ENCODE data around the gene AFAP1L1.
"Not testable (repeated sequence)": the region's sequence is repeated elsewhere in the genome, so short reads cannot be mapped to it uniquely, and the experiment has no call there.

Gene AFAP1L1

GRCh38 chr5:149262315-149262714 is 9.3 kb upstream of the AFAP1L1 start:
- DNase-seq: no peak

DNA sequence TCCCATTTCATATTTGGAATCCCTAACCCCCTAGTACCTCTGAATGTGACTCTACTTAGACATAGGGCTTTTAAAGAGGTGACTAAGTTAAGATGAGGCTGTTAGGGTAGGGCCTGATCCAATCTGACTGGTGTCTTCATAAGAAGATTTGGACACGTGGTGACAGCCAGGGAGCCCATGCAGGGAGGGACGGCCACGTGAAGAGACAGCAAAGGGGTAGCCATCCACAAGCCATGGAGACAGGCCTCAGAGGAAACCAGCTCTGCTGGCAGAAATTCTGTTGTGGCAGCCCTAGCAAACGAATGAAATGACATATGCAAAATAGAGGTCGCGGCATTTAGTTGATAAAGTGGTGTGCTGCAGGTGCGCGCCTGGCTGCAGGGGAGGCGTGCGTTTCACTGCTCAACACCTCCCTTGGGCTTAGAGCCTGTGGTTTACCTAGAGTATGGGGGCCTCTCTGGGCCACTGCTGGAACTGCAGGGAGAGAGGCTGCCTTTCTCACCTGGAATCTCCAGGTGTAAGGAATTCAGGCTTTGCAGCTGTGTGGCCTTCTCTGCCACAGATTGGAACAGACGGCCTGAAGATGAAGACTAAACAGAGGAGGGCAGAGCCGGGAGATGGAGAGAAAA is 7.1 kb upstream of the AFAP1L1 start:
- DNase-seq: peak in 1 of 2 donors; percentile 1

DNA sequence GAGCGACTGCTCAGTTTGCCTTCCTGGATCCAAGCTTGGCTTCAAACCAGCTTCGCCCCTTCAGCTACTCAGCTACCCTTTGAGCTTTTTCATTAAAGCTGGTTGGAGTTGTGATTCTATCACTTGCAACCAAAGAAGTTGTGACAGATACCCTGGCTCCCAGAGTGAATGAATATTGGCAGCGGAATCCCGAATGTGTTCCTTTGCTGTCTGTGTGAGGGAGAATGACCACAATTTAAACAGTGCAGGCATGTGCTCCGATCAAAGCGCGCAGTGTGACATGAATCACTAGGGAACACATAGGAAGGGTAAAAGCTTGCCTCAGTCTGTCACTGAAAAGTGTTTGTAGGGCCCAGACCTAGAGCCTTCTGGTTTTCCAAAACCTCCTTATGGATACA is 6.6 kb upstream of the AFAP1L1 start:
- DNase-seq: no peak

GRCh38 chr5:149265597-149265996 is 6.1 kb upstream of the AFAP1L1 start:
- DNase-seq: peak in 1 of 2 donors; percentile 42

DNA sequence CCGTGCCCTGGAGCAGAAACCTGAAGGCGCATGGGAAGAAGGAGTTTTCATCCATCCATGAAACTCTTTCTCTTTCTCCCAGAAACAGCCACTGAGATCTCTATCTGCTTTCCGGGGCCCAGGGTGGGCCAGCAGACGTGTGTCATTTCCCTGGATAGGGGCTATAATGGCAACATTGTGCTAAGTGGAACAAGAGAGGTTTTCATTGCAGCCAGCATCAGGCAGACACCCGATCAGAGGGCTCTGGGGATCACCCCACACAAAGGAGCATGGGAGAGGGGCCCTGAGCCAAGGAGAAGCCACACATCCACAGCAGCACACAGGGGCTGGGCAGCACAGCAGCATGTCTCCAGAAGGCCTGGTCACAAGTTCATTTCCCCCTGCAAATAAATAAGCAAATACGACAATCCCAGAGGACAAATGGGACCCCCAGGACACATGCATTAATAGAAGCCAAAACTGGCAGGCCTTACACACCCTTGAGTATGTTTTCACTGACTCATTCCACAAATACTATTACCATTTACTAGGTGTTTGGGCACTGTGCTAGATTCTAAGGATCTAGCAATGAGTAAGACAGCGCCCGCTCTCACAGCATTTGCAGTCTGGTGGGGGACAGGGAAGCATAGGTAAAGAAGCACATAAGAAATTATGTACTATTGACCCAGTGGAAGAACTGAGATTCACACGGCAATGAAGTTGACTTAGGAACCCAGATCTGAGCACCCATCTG is 4.3 kb upstream of the AFAP1L1 start:
- DNase-seq: peak; percentile 78 to 83

DNA sequence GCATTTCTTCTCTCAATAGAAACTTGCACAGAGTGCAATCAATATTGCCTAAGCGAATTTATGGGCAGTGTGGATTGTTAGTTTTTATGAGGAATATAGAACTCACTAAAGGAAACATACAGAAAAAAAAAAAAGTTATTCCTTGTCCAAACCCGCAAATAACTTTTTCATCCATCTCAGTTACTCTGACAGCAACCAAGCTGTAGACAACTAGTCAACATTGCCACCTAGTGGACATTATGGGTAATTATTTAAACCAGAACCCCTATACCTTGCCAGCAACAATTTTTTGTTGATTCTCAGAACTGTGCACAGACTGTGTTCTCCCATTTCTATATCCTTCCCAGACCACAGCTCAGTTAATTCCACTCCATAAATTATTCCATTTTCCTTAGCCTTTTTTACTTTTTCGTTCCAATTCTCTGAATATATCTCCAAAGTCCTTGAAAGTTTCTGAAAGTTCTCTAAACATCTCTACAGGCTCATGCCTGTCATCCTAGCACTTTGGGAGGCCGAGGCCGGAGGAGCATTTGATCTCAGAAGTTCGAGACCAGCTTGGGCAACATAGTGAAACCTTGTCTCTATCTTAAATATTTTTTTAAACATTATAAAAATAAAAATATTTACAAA is 2.6 kb upstream of the AFAP1L1 start:
- DNase-seq: peak in 1 of 2 donors; percentile 68

DNA sequence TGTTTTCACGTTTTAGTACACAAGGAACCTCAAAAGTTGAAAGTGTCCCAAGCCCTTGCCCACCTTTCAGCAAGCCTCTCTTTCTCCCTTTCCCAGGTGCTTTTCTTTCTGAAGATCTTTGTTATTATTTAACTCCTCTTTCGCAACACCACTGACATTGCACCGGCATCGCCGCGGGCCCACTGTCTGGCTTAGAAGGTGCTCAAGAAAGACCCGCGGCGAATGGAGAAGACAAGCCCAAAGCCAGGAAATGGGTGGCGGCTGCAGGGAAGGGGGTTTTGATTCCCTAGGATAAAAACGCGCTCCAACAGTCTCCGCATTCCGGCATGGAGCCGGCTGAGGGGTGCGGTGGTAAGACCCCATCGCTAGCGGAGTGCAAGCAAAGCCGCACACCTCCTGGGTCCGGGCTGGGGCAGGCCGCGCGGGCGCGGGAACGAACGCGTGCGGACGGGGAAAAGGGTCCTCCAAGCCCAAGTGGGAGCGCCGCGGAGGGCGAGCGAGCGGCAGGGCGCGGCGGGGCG is 404 bp upstream of the AFAP1L1 start:
- no peak for DNase-seq

DNA sequence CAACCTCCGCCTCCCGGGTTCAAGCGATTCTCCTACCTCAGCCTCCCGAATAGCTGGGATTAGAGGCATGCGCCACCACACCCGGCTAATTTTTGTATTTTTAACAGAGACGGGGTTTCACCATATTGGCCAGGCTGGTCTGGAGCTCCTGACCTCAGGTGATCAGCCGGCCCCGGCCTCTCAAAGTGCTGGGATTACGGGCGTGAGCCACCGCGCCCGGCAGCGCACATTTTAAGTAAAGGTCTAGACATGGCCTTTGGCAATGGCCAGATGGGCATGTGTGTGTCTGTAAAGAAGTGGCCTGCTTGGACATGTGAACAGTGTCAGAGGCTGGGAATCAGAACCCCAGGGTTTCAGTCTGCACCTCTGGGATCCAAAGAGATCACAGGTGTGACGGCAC is 1.1 kb downstream of the AFAP1L1 start:
- DNase-seq: not testable (repeated sequence)

DNA sequence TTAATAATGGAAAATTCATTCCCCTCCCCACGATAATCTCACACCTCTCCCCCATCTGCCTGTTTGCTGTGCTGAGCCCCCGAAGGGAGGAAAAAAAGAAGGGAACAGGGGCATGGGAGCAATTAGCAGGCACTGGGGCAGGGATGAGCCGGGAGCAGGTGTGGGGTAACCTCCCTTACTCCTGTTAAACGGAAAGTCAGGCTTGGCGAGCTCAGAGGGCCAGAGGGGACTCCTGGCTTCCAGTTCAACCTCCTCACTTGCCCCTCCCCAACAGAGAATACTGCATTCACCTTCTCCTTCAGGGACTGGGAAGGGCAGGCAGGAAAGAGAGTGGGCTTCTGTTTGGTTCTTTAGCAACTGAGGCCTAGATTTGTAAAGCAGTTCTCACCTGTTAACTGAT is 1.6 kb downstream of the AFAP1L1 start:
- no peak for DNase-seq

DNA sequence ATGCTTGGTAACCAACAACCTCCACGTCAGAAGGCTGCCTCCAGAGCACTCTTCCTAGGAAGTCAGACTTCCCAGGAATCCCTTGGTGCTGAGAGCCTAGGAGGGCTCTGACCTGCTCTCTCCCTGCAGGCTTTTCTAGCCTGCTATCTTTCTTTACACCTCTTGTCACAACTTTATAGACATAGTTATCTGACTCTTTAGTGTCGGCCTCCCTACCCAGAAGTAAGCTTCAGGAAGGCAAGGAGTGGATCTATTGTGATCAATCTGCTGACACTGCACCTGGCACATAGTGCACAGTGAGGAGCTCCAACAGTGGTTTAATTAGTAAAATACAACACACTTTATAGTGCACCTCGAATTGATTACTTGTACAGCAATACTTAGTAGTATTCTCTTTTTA is 2.3 kb downstream of the AFAP1L1 start:
- DNase-seq: no peak

GRCh38 chr5:149274939-149275338 is 3.3 kb downstream of the AFAP1L1 start:
- no peak for DNase-seq

- DNase-seq: no peak
Measured at GRCh38 chr5:149277801-149278200, 6.1 kb downstream of the AFAP1L1 start.

DNA sequence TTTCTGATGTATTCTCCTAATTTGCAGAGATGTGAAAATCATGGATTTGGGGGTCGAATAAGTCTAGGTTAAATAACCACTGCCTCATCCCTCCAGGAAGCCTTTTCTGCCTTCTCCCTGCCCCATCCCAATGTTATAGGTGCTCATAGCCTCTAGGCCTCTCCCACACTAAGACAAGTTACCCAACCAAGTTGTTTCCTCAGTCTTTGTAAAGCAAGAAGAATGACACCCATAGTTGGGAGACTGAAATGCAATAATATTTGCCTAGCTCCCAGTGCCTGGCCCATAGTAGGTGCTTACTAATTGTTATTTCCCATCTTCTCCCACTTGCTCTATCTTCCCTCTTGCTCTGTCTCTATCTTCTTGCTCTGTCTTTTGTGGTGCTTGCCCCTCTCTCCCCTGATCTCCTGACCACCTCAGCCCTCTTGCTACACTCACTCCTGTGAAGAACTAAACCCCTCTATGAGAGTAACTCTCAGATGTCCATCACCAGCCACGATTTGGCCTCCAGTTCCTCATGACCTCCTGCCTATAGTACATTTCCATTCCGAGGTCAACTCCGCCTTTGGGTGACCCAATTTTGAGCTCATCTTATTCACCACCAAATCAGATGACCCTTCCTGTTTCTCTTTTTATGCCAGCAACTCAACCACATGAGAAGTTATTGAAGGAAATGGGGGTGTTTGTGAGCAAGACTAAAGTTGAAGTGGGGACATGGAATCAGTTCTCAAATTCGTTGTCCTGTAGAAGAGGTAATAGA is 7.0 kb downstream of the AFAP1L1 start:
- no peak for DNase-seq

DNA sequence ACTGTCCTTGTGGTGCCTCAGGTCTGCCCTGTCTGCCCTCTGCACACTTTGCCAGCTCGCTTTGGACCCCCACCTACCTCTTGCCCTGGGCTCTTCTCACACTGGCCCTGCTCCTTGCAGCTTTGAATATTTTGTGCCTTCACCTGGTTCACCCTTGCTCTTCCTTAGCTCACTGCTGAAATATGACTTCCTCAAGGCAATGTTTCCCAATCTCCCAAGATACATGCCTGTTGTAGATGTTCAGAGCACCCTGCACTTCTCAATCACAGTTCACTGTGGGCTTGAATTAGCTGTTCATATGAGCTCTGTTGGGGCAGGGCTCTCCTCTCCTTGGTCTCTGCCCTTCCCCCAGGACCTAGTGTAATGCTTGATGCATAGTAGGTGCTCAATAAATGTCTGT is 8.0 kb downstream of the AFAP1L1 start:
- DNase-seq: no peak

DNA sequence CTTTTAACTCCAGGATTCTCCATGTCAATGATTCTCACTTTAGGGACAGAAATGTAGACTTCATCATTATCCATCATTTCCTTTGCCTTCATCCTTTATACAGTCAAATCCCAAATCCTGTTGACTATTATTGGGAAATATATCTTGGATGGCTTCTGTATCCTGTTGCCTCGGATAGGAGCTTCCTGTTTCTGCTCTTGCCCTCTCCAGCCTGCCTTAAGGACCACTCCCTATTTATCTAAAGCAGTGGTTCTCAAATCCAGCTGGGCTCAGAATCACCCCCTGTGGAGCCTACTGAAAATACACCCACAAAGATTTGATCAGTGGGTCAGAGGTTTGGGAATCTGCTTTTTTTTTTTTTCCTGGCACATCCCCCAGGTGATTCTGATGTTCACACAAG is 8.5 kb downstream of the AFAP1L1 start:
- no peak for DNase-seq

DNA sequence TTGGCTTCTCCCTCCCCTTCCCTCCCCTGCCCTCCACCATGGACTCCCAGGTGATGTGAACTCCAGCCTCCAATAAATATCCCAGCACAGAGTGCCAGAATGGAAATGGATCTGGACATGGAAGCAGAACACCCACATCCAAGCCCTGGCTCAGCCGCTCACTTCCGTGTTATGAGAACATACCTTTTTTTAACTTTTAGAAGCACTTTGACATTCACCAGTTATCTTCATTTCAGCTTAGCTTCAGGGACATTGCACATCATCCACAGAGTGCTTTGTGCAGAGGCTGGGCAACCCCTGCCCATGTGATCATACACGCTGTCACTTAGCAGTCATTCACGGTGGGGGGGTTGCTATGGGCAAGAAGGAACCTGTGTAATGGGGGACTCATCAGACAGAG is 9.1 kb downstream of the AFAP1L1 start:
- DNase-seq: no peak

GRCh38 chr5:149282027-149282965 is 10.6 kb downstream of the AFAP1L1 start:
- no peak for DNase-seq

DNA sequence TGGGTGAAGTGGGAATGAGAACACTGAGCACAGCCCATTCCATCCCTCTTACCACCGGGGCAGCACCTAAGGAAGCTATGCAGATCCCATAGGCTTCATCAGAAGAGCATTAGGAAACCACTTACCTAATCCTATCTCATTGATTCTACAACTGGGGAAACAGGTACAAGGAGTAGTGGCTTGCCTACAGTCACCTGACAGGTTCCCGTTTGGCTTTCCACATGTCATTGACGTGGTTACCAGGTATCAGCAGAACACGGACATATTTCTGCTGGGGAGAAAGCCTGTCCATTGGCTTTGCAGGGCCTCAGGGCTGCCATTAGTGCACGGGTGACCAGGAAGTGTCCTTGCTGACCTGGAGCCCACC is 11.3 kb downstream of the AFAP1L1 start:
- no peak for DNase-seq

GRCh38 chr5:149283626-149284480 is 12.2 kb downstream of the AFAP1L1 start:
- DNase-seq: no peak

GRCh38 chr5:149284501-149284900 is 12.8 kb downstream of the AFAP1L1 start:
- no peak for DNase-seq

DNA sequence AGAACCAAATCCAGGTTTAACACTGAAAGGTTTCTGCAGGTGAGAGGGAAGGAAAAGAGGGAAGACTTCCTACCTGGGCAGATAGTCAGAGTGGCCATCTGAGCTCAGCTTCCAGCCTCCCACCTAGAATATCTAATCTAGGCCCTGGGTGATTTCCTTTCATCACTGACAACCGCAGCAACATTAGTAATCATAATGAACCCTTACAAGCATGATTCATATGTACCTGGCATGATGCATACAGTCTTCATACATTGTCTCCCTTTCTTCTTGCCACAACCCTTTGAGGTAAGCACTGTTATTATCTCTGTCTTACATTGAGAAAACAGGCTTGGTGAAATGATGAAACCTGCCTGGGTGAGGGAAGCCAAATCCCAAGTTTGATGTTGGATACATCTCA is 13.5 kb downstream of the AFAP1L1 start:
- DNase-seq: no peak
